ENCODE measurements around the gene GIPC1.

Gene GIPC1

GRCh38 chr19:14517446-14517839 lies 21.5 kb upstream of the GIPC1 start:
- H3K27me3 ChIP-seq (ENCODE audit: insufficient read depth, low read length) = no peaks in the 10 kb centered on the region
- H3K36me3 ChIP-seq (ENCODE audit: insufficient read depth, low read length) = peaks cover 31% of the 10 kb centered on the region
- H3K27ac ChIP-seq (ENCODE audit: low read depth, low read length) = peak overlapping the region; percentile 75; the same call in 1 of the 2 replicates
- H3K9me3 ChIP-seq (ENCODE audit: insufficient read depth, low read depth, low read length) = no peaks in the 10 kb centered on the region
- H3K4me1 ChIP-seq (ENCODE audit: insufficient read depth, low read length) = peaks cover 9% of the 10 kb centered on the region; the same call in 1 of the 2 replicates
- under 1% methylated on average over 32 of the region's 32 CpGs for WGBS
- H3K9ac ChIP-seq (ENCODE audit: low read depth, low read length) = peak overlapping the region; percentile 85
- H3K4me3 ChIP-seq (ENCODE audit: low read length) = peak overlapping the region; percentile 86

- peaks cover 31% of the 10 kb centered on the region for H3K36me3 ChIP-seq (ENCODE audit: insufficient read depth, low read length)
- H3K27me3 ChIP-seq (ENCODE audit: insufficient read depth, low read length) = no peaks in the 10 kb centered on the region
- peaks cover 9% of the 10 kb centered on the region; the same call in 1 of the 2 replicates for H3K4me1 ChIP-seq (ENCODE audit: insufficient read depth, low read length)
- WGBS = 50% methylated on average over 21 of the region's 22 CpGs
- peak overlapping the region; percentile 86 for H3K4me3 ChIP-seq (ENCODE audit: low read length)
- H3K9ac ChIP-seq (ENCODE audit: low read depth, low read length) = peak overlapping the region; percentile 85
- H3K27ac ChIP-seq (ENCODE audit: low read depth, low read length) = no peak overlapping the region
- H3K9me3 ChIP-seq (ENCODE audit: insufficient read depth, low read depth, low read length) = no peaks in the 10 kb centered on the region
Measured at GRCh38 chr19:14516746-14517438, 21.0 kb upstream of the GIPC1 start.

- H3K36me3 ChIP-seq (ENCODE audit: insufficient read depth, low read length) = peaks cover 31% of the 10 kb centered on the region
- H3K27ac ChIP-seq (ENCODE audit: low read depth, low read length) = no peak overlapping the region
- H3K4me3 ChIP-seq (ENCODE audit: low read length) = peak overlapping the region; percentile 86
- no peaks in the 10 kb centered on the region for H3K9me3 ChIP-seq (ENCODE audit: insufficient read depth, low read depth, low read length)
- WGBS = 92% methylated on average over 15 of the region's 15 CpGs
- no peaks in the 10 kb centered on the region for H3K27me3 ChIP-seq (ENCODE audit: insufficient read depth, low read length)
- H3K4me1 ChIP-seq (ENCODE audit: insufficient read depth, low read length) = peaks cover 9% of the 10 kb centered on the region; the same call in 1 of the 2 replicates
- H3K9ac ChIP-seq (ENCODE audit: low read depth, low read length) = no peak overlapping the region
Measured at GRCh38 chr19:14516048-14516534, 20.2 kb upstream of the GIPC1 start.

- H3K27me3 ChIP-seq (ENCODE audit: insufficient read depth, low read length) = no peaks in the 10 kb centered on the region
- peaks cover 31% of the 10 kb centered on the region for H3K36me3 ChIP-seq (ENCODE audit: insufficient read depth, low read length)
- no peak overlapping the region; the same call in 1 of the 2 replicates for H3K4me3 ChIP-seq (ENCODE audit: low read length)
- peaks cover 9% of the 10 kb centered on the region; the same call in 1 of the 2 replicates for H3K4me1 ChIP-seq (ENCODE audit: insufficient read depth, low read length)
- H3K27ac ChIP-seq (ENCODE audit: low read depth, low read length) = no peak overlapping the region
- 93% methylated on average over 8 of the region's 8 CpGs for WGBS
- H3K9me3 ChIP-seq (ENCODE audit: insufficient read depth, low read depth, low read length) = no peaks in the 10 kb centered on the region
- H3K9ac ChIP-seq (ENCODE audit: low read depth, low read length) = no peak overlapping the region
Measured at GRCh38 chr19:14515501-14516047, 19.6 kb upstream of the GIPC1 start.

- Histone ChIP-seq H3K9ac (ENCODE audit: low read depth, low read length) (no peak overlapping the region), H3K4me1 (ENCODE audit: insufficient read depth, low read length) (0 out of 2 replicates have a peak, but pooled peaks cover under 1% of the 10 kb centered on the region), H3K27me3 (ENCODE audit: insufficient read depth, low read length) (no peaks in the 10 kb centered on the region), H3K36me3 (ENCODE audit: insufficient read depth, low read length) (peaks cover 31% of the 10 kb centered on the region), H3K27ac (ENCODE audit: low read depth, low read length) (no peak overlapping the region), H3K9me3 (ENCODE audit: insufficient read depth, low read depth, low read length) (no peaks in the 10 kb centered on the region), H3K4me3 (ENCODE audit: low read length) (no peak overlapping the region)
- 93% methylated on average over 8 of the region's 8 CpGs for WGBS
Measured at GRCh38 chr19:14514215-14514863, 18.4 kb upstream of the GIPC1 start.

GRCh38 chr19:14512406-14512961 lies 16.6 kb upstream of the GIPC1 start:
- H3K9me3 ChIP-seq (ENCODE audit: insufficient read depth, low read depth, low read length) = no peaks in the 10 kb centered on the region
- peaks cover 31% of the 10 kb centered on the region for H3K36me3 ChIP-seq (ENCODE audit: insufficient read depth, low read length)
- H3K4me1 ChIP-seq (ENCODE audit: insufficient read depth, low read length) = no peaks in the 10 kb centered on the region
- WGBS = 95% methylated on average over 14 of the region's 14 CpGs
- no peak overlapping the region for H3K27ac ChIP-seq (ENCODE audit: low read depth, low read length)
- H3K27me3 ChIP-seq (ENCODE audit: insufficient read depth, low read length) = no peaks in the 10 kb centered on the region
- H3K9ac ChIP-seq (ENCODE audit: low read depth, low read length) = no peak overlapping the region
- H3K4me3 ChIP-seq (ENCODE audit: low read length) = no peak overlapping the region

GRCh38 chr19:14511229-14511593 lies 15.3 kb upstream of the GIPC1 start:
- no peaks in the 10 kb centered on the region for H3K27me3 ChIP-seq (ENCODE audit: insufficient read depth, low read length)
- H3K9me3 ChIP-seq (ENCODE audit: insufficient read depth, low read depth, low read length) = no peaks in the 10 kb centered on the region
- H3K9ac ChIP-seq (ENCODE audit: low read depth, low read length) = no peak overlapping the region
- H3K27ac ChIP-seq (ENCODE audit: low read depth, low read length) = no peak overlapping the region
- no peaks in the 10 kb centered on the region for H3K4me1 ChIP-seq (ENCODE audit: insufficient read depth, low read length)
- no peak overlapping the region for H3K4me3 ChIP-seq (ENCODE audit: low read length)
- H3K36me3 ChIP-seq (ENCODE audit: insufficient read depth, low read length) = peaks cover 25% of the 10 kb centered on the region
- 93% methylated on average over 4 of the region's 4 CpGs for WGBS

- H3K27me3 ChIP-seq (ENCODE audit: insufficient read depth, low read length) = no peaks in the 10 kb centered on the region
- H3K4me1 ChIP-seq (ENCODE audit: insufficient read depth, low read length) = peaks cover 5% of the 10 kb centered on the region; the same call in 1 of the 2 replicates
- H3K27ac ChIP-seq (ENCODE audit: low read depth, low read length) = no peak overlapping the region
- WGBS = 90% methylated on average over 22 of the region's 22 CpGs
- H3K36me3 ChIP-seq (ENCODE audit: insufficient read depth, low read length) = peaks cover 19% of the 10 kb centered on the region
- no peak overlapping the region for H3K4me3 ChIP-seq (ENCODE audit: low read length)
- H3K9me3 ChIP-seq (ENCODE audit: insufficient read depth, low read depth, low read length) = no peaks in the 10 kb centered on the region
- H3K9ac ChIP-seq (ENCODE audit: low read depth, low read length) = no peak overlapping the region
Measured at GRCh38 chr19:14510311-14511228, 14.6 kb upstream of the GIPC1 start.

GRCh38 chr19:14507704-14508542 lies 12.0 kb upstream of the GIPC1 start:
- Histone ChIP-seq H3K4me3 (ENCODE audit: low read length) (no peak overlapping the region), H3K27me3 (ENCODE audit: insufficient read depth, low read length) (no peaks in the 10 kb centered on the region), H3K27ac (ENCODE audit: low read depth, low read length) (no peak overlapping the region), H3K36me3 (ENCODE audit: insufficient read depth, low read length) (no peaks in the 10 kb centered on the region), H3K4me1 (ENCODE audit: insufficient read depth, low read length) (peaks cover 6% of the 10 kb centered on the region; the same call in 1 of the 2 replicates), H3K9me3 (ENCODE audit: insufficient read depth, low read depth, low read length) (no peaks in the 10 kb centered on the region), H3K9ac (ENCODE audit: low read depth, low read length) (no peak overlapping the region)
- WGBS = 90% methylated on average over 12 of the region's 12 CpGs
